Fibroblast of the conjunctiva (primary cell): ENCODE data around the gene EHD4.

Source experiments
- DNase-seq: peaks from one replicate; pipeline ENCODE4 v3.0.0-alpha.2; 2010; ENCODE audit warnings: low read depth

EHD4 gene

DNA sequence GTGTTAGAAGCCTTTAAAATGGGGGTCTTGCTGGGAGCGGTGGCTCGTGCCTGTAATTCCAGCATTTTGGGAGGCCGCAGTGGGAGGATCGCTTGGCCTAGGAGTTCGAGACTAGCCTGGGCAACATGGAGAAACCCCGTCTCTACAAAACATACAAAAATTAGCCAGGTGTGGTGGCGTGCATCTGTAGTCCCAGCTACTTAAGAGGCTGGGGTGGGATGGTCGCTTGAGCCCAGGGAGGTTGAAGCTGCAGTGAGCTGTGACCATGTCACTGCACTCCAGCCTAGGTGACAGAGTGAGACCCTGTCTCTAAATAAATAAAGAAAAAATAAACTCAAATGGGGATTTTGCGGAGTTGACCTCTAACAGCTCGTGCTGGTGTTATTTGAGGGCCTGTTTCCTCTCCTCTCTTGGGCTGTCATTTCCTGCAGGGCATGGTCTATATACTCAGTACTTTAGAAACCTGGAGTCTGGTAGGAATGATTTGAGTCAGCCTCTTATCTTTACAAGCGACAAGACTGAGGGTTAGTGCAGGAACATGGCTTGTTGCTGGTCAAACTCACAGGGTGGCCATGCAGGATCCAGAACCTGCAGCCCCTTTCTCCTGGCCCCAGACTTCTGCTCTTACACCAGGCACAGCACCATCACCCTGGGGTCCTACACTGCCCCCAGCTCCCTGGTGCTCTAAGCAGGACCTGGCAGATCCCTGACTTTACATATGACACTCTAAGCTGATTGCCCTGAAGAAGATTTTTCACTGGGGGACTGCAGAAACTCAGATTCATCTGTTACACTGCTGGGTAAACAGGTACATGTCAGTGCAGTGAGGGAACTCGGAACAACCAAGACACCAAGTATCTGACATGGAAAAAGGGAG lies 15.1 kb downstream of the EHD4 start:
- DNase-seq, result no peak

DNA sequence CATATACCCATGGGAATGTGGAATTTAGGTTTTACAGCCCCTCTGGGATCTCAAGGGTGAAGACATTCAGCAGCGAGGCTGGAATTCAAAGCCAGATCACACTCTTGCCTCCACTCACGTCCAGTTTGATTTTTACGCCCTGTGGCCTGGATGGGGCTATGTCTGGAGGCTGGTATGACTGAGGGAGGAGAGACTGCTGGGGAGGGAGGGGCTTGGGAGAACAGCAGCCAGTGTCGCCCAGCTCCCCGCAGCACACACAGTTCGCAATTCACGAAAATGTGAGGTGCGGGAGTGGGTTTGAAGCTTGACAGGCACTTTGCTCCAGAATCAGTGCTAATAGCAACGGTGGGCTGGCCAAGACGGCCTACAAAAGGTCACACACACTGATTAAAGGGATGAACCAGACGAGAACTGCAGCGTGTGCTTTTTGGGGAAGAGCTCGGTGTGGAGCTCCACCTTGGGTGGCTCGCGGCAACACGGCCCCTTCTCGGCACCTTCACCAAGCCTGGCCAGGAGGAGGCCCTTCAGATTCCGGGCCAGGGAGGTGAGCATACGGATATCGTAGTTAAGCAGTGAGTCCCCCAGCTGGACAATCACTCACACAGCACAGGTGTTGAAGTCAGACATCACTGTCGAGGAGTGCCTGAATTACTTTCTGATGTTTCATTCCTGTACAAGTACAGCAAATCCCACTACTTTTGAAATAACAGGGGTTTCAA lies 16.4 kb downstream of the EHD4 start:
- no peak for DNase-seq

DNA sequence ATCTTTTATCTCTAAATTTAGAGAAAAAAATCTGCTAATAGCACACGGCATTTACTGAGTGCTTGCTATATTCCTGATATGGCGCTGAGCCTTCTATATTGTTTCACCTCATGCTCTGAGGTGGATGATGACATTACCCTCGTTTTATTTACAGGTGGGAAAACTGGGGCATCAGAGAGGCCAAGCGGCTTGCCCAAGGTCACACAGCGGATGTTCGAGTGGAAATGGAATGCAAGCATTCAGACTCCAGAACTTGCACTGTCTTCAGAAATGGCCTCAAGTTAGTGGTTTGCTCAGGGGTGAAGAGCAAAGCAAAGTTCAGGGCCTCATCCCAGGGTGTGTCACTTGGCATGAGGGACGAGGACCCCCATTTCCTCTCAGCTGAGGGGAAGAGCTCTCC lies 17.3 kb downstream of the EHD4 start:
- DNase-seq, result no peak

DNA sequence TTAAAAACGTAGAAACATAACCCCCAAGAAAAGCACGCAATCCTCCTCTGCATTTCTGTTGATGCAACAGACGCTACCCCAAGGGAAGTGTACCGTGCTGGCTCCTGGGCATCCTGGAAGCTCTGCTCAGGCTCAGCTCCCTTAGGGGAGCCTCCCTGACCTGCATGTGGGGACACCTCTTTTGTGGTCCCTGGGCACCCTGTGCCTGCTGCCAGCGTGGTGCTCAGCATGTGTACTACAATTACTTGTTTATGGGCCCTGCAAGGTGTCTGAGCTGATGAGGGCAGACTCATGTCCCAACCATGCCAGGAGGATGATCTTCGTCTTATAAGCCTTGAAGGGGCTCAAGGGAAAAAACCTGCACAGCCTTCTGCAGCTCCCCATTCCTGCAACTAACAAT lies 18.3 kb downstream of the EHD4 start:
- no peak for DNase-seq

DNA sequence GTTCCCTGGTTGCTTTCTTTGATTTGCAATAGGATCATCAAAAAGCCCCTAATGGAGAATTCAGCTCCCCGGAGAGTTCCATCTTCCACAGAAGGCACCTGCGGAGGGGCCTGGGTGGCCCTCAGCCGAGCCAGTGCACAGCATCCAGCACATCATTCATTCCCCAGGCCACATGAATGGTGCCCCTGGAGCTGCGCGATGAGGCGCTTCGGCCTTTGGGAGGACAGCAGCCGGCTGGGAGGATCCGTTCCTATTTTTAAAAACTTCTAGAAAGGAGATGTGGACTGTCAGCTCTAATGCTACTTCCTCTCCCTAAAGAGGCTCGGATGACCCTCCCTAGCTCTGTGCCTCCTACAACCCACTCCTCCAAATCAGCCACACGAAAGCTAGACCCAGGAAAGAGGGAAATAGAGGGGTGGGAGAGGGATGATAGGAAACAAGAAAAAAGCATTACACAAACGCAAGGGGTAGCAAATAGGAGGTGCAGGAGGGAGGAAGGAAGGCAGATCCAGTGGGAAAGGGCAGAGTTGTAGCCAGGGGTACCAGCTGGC lies 20.3 kb downstream of the EHD4 start:
- no peak for DNase-seq

DNA sequence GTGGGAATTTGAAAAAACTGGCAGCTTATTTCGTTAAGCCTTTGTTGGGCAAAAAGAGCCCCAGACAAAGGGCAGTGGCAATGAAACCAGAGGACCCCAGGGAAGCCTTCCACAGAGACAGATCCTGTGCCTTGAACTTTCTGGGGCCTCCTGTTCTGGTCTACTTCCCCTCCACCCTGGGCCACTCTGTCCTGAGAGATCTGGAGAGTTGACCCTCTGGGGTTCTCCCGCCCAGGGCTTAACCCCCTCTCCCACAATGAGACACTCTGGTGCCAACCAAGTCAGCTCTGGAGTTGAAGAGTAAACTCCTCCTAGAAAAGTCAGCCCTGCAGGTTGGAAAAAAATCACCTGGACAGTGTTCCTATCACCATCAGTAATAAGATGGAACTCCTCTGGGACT lies 20.8 kb downstream of the EHD4 start:
- DNase-seq, result no peak

DNA sequence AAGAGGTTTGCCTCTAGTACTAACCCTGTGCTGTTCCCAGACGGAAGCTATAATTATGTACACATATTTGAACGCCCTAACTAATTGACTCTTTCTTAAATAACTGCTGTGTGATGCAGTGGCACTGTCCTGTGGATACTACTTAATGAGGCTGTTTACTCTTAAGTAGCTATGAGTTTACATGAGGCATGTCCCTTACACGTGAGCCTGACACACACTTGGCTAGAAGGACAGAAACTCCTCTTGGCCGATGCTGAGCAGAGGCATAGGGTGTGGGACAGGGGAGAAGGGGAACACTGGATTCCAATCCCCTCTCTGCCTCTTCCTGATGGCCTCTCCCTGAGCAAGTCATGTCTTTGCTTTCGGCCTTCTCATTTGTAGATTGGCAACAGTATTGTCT lies 21.9 kb downstream of the EHD4 start:
- DNase-seq, result no peak

DNA sequence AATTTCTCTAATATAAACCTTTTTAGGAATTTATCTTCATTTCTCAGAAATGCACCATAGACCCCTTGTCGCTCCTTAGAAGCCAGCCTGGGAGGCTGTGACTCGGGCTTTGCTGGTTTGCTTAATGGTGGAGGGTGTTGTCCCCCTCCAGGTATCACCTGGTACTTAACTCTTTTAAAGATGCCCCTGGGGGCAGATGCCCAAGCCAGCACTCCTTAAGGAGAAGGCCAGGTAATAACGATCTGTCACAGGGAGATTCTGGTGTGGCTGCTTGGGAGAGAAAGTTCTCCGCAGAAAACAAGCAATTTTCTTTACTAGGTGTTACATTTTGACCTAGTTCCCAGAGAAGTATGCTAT lies 22.3 kb downstream of the EHD4 start:
- DNase-seq, result no peak

DNA sequence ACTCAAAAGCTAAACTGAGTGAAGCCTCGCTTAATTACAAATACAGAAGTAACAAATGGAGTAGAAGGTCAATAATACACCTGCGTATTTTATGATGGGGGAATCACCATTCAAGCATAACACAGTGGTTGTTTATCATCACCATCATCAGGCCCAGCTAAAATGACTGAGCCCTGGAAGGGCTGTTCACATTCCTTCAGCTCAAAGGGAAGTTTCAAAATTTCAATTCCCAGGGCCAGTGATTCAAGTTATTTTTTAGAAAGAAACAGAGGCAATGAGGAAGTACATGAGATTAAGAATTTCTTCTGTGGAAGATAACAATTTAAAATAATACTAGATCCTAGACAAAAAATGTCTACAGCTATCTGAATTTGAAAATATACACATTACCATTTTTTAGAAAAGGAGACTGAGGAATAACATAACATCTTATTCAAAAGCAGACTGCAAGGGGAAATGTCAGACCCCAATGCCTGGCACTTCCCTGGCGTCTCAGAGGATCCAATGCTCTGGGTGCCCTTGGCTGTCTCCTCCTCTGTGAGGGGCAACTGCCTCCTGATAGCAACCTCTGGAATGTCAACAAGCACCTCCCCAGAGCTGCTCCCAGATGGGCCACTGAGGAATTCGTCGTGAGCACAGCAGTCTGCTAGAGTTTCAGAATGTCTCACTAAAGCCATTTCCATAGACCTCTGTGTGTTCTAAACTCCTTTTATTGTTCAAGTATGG lies 22.8 kb downstream of the EHD4 start:
- no peak for DNase-seq

DNA sequence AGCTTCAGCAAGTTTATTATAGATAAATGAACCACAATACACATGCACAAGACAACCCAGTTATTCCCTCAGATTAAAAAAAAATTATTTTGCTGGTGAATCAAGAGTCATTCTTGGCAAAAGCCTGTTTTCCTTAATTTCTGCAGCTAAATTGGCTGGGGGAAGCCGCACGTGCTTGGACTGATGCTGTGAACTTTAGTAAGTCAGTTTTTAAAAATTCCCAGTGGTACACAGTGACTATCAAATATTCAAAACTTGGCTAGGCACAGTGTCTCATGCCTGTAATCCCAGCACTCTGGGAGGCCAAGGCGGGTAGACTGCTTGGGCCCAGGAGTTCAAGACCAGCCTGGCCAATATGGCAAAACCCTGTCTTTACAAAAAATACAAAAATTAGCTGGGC lies 23.9 kb downstream of the EHD4 start:
- peak; percentile 12 for DNase-seq

DNA sequence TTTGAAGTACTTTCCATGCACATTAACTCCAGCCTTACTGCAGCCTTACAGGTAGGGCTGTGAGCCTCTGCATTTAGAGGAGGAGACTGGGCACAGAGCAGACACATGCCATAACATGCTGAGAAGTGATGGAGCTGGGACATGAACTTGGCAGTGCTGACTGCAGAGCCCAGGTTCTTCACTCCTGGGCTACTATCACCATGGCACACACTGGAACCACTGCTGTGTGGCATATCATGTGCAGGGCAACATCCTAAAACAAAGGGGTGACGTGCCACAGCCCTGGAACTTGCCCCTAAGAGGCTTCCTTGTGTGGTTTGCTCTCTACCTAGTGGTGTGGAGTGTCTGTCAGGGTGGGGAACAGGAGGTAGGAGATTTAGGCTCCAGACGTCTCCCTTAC lies 25.4 kb downstream of the EHD4 start:
- no peak for DNase-seq

DNA sequence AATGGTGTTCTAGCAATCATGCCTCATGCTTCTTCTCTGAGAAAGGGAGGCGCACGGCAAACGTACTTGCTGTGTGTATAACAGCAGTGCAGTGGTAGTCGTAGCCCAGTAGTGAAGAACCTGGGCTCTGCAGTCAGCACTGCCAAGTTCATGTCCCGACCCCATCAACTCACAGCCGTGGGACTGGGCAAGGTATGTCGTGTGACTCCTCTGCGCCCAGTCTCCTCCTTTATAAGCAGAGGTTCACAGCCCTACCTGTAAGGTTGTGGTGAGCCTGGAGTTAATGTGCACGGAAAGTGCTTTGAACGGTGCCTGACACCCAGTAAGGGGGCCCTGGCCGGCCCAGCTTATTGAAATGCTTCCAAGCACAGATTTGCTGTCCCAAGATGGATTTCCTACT lies 26.6 kb downstream of the EHD4 start:
- DNase-seq, result no peak

DNA sequence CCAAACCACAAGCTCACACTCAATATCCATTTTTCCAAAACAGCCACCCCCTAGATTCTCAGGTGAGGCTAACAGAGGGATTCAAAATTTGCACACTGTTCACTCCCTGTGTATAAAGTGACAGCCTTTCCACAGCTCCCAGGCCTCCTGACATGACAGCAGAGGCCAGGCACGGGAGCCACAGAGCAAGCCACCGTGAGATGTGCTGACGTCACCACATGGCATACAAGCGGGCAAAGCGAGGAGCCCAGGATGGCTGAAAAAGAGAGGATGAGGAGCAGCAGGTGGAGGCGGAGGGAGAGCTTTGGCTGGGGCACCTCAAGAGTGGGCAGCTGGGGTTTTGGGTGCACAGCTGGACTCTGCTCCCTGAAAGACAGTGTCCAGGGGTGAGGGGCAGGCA lies 27.1 kb downstream of the EHD4 start:
- DNase-seq, result no peak

DNA sequence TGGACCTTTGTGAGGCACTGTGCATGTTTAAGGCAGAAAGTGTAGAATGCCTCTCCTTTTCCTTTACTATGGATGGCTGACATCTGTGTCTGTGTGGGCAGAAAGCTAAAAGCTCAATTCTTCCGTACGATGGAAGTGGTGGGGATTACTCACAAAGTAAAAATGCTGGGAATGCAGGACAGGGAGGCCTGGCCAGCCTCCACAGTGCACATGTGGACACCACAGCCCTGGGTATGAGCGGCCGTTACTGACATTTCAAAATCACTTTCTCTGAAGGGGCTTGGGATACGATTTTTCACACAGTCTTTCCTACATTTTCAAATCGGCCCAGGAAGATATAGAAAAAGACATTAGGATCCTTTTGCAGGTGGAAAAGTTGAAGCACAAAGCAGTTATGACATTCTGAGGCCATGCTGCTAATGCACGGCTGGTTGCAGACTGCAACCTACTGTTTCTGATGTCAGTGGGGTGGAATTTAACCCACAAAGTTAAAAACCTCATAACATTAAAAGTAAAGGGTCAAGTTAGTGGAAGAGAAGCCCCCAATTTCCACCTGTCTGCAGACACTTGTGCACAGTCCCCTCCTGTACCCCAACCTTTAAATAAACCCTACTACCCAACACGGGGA lies 27.9 kb downstream of the EHD4 start:
- DNase-seq, result peak; percentile 75

DNA sequence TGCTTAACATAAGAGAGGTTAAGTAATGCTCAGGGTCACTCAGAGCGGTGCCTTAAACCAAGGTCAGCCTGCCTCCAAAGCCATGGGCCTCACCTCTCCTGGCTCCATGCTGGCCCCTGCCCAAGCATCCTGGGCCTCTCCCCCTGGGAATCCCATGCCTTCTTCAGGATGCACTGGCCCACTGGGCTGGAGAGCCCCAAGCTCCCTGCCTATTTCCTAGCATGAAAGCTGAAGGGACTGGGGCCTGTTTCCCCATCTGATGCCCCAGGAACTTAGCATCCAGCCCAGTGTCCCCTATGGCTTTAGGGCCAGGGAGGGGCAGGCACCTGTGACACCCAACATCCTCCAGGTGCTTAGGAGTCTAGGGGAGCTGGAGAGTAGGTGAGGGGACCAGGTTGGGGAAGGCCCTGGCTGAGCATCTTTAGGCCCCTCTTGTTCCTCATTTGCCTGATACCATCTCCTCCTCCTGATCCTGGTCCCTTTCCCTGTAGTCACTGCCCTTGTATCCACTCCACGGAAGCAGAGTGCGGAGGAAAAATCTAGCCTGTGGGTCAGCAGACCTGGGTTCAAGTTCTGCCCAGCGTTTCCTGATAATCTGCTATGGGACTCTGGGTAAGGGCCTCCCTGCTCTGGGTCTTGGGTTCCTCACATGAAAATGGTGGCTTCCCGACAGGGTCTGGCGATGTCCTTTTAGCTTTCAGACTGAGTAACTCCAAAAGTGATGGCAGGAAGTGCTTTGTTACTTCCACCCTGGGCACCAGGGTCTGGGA lies 28.6 kb downstream of the EHD4 start:
- DNase-seq, result no peak

DNA sequence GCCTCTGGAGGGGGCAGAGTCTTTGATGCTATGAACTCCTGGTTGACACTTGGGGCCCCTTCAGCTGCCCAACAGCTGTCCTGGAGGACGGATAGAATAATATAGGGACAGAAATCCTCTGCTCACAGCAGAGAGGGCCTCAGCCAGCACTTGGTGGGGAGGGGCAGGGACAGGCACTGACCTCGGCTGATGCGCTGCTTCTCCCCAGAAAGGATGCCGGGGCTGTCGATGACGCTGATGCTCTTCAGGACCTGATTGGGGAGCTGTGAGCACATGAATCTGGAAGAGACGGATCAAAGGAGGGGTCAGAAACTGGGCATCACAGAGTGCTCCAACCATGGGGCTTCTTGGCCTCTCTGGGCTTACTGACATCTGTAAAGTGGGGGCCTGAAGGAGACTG lies 29.5 kb downstream of the EHD4 start:
- no peak for DNase-seq

DNA sequence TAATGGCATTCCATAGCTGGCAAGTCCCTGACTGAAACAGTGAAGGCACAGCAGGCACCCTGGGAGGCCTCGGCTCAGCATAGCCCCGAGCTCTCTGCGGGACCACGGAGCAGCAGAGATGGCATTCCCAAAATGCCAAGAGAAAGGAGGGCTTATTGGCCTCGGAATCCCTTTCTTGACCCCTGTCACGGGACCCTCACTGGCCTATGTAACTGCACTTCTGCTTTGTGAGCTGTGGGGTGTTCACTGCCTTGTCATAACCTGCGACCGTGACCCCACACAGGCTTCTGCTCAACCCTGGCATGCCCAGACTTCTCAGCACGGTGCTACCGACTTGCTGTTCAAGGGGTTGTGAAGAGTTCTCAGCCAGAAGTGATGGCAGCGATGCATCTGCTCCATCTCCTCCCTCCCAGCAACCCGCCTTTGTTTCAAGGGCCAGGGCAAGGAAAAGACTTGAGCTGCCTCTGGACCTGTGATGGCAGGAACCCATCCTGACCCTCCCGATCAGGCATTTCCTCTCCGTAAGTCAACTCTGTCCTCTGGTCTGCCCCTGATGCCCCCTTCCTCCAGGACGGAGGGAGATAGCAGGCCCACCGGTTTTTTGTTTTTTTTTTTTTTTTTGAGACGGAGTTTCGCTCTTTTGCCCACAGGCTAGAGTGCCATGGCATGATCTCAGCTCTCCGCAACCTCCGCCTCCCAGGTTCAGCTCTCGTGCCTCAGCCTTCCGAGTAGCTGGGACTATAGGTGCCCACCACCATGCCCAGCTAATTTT lies 30.5 kb downstream of the EHD4 start:
- DNase-seq, result no peak

DNA sequence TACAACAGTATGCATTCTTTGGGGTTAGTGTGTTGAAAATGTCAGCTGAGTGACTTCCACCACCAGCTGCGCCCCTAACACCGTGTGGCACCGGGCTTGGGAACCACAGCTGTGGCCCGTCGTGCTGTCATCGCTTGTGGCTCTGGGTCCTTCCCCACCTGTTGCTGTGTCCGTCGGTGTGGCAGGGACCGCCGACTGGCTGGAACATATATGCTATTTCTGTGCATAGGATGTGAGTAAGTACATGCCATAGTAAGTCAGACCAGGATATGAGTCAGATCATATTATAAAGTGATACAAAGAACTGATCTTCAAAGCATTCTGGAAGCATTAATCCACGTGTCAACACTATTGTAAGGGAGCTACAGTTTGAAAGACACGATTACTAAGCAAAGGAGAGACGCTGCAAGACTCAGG lies 31.9 kb downstream of the EHD4 start:
- DNase-seq, result peak; percentile 14

DNA sequence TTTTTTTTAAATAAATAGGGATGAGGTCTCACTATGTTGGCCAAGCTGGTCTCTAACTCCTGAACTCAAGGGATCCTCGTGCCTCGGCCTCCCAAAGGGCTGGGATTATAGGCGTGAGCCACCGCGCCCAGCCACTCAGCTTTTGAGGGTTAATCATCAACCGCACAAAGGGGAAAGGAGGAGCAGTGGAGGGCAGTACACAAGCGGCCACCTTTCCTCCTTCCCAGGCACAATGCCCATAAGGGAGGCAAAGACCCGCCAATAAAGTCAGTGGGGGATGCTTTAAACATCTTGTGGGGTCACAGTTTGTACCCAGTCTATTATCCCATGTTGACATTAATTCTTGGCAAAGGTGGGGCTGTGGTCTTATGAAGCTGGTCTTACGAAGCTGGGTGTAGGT lies 32.4 kb downstream of the EHD4 start:
- DNase-seq, result no peak

DNA sequence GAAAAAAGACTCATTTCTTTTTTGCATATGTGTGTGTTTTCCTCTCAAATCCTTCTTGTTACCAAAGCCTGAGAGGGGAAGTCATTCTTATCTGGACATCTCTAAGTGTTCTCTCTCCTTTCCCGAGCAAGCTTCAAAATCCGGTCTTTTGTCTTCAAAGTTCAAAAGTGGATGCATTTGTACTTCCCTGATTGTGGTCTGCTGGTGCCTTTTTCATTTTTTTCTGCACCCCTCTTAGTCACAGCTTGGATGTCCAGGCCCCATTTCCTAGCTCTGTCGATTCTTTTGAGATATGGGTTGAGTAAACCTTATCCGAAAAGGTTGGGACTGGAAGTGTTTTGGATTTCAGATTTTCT lies 34.8 kb downstream of the EHD4 start:
- DNase-seq, result no peak
